ENCODE results near the gene TXNDC2. TPM values are rescaled to one million over a fixed set of nuclear protein-coding genes. Genes with fewer than 3 reads are reported as not detected.
"Not testable (repeated sequence)": the region's sequence is repeated elsewhere in the genome, so short reads cannot be mapped to it uniquely, and the experiment has no call there.

Gene TXNDC2
- total RNA-seq, 1 donor from 2014 or later, result under 0.01 TPM

- peaks cover 3% of the 10 kb centered on the region for H3K36me3 ChIP-seq (ENCODE audit: control insufficient read depth, insufficient read depth, low read length)
- DNase-seq (ENCODE audit: low read depth) (no peak), FAIRE-seq (no peak)
- H3K4me3 ChIP-seq (ENCODE audit: low read depth, low read length), result no peak overlapping the region
- H3K27me3 ChIP-seq (ENCODE audit: control insufficient read depth, insufficient read depth, low read length), result no peaks in the 10 kb centered on the region
- TF ChIP-seq, protein P1, sequence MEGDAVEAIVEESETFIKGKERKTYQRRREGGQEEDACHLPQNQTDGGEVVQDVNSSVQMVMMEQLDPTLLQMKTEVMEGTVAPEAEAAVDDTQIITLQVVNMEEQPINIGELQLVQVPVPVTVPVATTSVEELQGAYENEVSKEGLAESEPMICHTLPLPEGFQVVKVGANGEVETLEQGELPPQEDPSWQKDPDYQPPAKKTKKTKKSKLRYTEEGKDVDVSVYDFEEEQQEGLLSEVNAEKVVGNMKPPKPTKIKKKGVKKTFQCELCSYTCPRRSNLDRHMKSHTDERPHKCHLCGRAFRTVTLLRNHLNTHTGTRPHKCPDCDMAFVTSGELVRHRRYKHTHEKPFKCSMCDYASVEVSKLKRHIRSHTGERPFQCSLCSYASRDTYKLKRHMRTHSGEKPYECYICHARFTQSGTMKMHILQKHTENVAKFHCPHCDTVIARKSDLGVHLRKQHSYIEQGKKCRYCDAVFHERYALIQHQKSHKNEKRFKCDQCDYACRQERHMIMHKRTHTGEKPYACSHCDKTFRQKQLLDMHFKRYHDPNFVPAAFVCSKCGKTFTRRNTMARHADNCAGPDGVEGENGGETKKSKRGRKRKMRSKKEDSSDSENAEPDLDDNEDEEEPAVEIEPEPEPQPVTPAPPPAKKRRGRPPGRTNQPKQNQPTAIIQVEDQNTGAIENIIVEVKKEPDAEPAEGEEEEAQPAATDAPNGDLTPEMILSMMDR (IDR thresholded peaks at IDR 0.05; ENCODE audit: insufficient read depth, low read length, severe bottlenecking), result no peak
These were observed 29.7 kb upstream of the TXNDC2 start for GRCh38 chr18:9856092-9856491.

DNA sequence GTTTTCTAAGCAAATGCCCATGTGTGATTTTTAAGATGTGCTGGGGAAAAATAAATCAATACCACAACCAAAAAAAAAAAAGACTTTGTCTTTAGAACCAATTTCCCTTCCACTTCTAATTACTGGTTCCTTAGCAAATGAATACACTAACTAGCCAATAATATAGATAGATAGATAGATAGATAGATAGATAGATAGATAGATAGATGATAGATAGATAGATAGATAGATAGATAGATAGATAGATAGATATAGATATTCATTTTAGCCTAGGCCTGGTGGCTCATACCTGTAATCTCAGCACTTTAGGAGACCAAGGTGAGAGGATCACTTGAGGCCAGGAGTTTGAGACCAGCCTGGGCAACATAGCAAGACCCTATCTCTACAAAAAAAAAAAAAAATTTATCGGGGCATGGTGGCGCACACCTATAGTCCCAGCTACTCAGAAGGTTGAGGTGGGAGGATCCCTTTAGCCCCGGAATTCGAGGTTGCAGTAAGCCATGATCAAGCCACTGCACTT, 28.2 kb upstream of the TXNDC2 start:
- not testable (repeated sequence) for FAIRE-seq; H3K27me3 ChIP-seq (ENCODE audit: control insufficient read depth, insufficient read depth, low read length); H3K4me3 ChIP-seq (ENCODE audit: low read depth, low read length); DNase-seq (ENCODE audit: low read depth); H3K36me3 ChIP-seq (ENCODE audit: control insufficient read depth, insufficient read depth, low read length)

DNA sequence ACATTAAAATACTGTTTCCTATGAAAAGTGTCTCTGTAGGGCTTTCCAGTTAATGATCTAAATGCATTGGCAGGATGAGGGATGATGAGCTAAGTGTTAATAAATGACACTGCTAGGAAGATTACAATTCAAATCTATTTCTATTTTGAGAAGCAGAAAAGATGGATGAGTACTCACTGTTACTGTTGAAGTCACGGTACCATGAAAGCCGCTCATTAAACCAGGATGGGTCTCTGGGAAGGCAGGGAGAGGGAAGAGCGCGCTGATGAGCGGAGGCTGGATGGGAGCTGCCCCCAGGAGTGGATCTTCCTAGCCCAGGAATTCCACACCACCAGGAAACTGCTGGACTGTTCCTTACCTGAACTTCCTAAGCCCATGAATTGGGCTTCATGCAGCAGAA, 27.1 kb upstream of the TXNDC2 start:
- FAIRE-seq (no peak), DNase-seq (ENCODE audit: low read depth) (no peak)

DNA sequence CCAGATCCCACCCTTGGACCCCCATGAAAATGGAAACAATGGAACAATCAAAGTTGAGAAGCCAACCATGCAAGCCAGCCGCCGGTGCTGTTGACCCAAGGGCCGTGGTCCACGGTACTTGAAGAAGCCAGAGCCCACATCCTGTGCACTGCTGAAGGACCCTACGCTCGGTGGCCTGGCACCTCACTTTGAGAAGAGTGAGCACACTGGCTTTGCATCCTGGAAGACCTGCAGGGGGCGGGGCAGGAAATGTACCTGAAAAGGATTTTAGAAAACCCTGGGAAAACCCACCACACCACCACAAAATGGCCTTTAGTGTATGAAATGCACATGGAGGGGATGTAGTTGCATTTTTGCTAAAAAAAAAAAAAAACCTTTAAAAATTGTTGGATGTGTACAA, 26.5 kb upstream of the TXNDC2 start:
- H3K4me3 ChIP-seq (ENCODE audit: low read depth, low read length), result no peak overlapping the region
- peaks cover 3% of the 10 kb centered on the region for H3K36me3 ChIP-seq (ENCODE audit: control insufficient read depth, insufficient read depth, low read length)
- FAIRE-seq (no peak), DNase-seq (ENCODE audit: low read depth) (no peak)
- TF ChIP-seq, protein P1 (IDR thresholded peaks at IDR 0.05; ENCODE audit: insufficient read depth, low read length, severe bottlenecking), result no peak
- H3K27me3 ChIP-seq (ENCODE audit: control insufficient read depth, insufficient read depth, low read length), result no peaks in the 10 kb centered on the region

More for the DNA sequence above, 27.1 kb upstream of the TXNDC2 start:
- no peaks in the 10 kb centered on the region for H3K27me3 ChIP-seq (ENCODE audit: control insufficient read depth, insufficient read depth, low read length)
- H3K4me3 ChIP-seq (ENCODE audit: low read depth, low read length), result no peak overlapping the region
- H3K36me3 ChIP-seq (ENCODE audit: control insufficient read depth, insufficient read depth, low read length), result peaks cover 3% of the 10 kb centered on the region
- TF ChIP-seq, protein P1 (IDR thresholded peaks at IDR 0.05; ENCODE audit: insufficient read depth, low read length, severe bottlenecking), result no peak

GRCh38 chr18:9860682-9861081, 25.1 kb upstream of the TXNDC2 start:
- H3K36me3 ChIP-seq (ENCODE audit: control insufficient read depth, insufficient read depth, low read length), result peaks cover 3% of the 10 kb centered on the region
- FAIRE-seq, result peak; percentile 43
- no peak for DNase-seq (ENCODE audit: low read depth)

GRCh38 chr18:9861157-9861556, 24.6 kb upstream of the TXNDC2 start:
- DNase-seq (ENCODE audit: low read depth) (no peak), FAIRE-seq (no peak)
- H3K4me3 ChIP-seq (ENCODE audit: low read depth, low read length), result no peak overlapping the region
- H3K27me3 ChIP-seq (ENCODE audit: control insufficient read depth, insufficient read depth, low read length), result no peaks in the 10 kb centered on the region
- peaks cover 3% of the 10 kb centered on the region for H3K36me3 ChIP-seq (ENCODE audit: control insufficient read depth, insufficient read depth, low read length)
- TF ChIP-seq, protein P1 (IDR thresholded peaks at IDR 0.05; ENCODE audit: insufficient read depth, low read length, severe bottlenecking), result no peak

More at GRCh38 chr18:9860682-9861081, 25.1 kb upstream of the TXNDC2 start:
- Histone ChIP-seq H3K4me3 (ENCODE audit: low read depth, low read length) (no peak overlapping the region), H3K27me3 (ENCODE audit: control insufficient read depth, insufficient read depth, low read length) (no peaks in the 10 kb centered on the region)
- TF ChIP-seq, protein P1 (IDR thresholded peaks at IDR 0.05; ENCODE audit: insufficient read depth, low read length, severe bottlenecking), result no peak
